GM12878 (cell line): ENCODE results near the gene DIAPH1. TPM values are rescaled to one million over a fixed set of nuclear protein-coding genes. Genes with fewer than 3 reads are reported as not detected.

ENCODE experiments used
- ATAC-seq: fragments of 200-7000 bp; cut with Tn5 transposase; 3 replicates; pipeline ENCODE4 v1.9.1; 2020; ENCODE audit warnings: mild to moderate bottlenecking, moderate library complexity
- BruUV-seq: library from RNA; stranded (reverse); fragments of 400-500 nt; replicated peaks from 2 replicates; lab custom pipeline; 2021; lab: Mats Ljungman, UMichigan
- CTCF ChIA-PET: fragments of 300-600 bp; sonication (Branson Sonifier 250); formaldehyde crosslinking; extraction: SDS; loops from one replicate; lab custom pipeline; 2021; ENCODE audit warnings: inconsistent platforms; lab: Yijun Ruan, JAX
- POLR2A ChIA-PET: fragments of 350-600 bp; formaldehyde crosslinking; extraction: SDS; loops from one replicate; lab custom pipeline; 2021; ENCODE audit warnings: inconsistent platforms; lab: Charles Lee
- RAD21 ChIA-PET: fragments of 300-600 bp; sonication (Branson Sonifier 250); formaldehyde crosslinking; loops from one replicate; lab custom pipeline; 2023; ENCODE audit warnings: antibody characterized with exemption; ENCODE audit not compliant: unreplicated experiment; lab: Charles Lee
- SMC1A ChIA-PET: fragments of 300-600 bp; sonication (Branson Sonifier 250); formaldehyde crosslinking; loops from one replicate; lab custom pipeline; 2023; ENCODE audit not compliant: unreplicated experiment, uncharacterized antibody; lab: Charles Lee
- DNase-seq: peaks from one replicate; pipeline ENCODE4 v3.0.0-alpha.2; 2011; ENCODE audit warnings: low read depth, low spot score
- FAIRE-seq: peaks from 3 replicates; lab custom pipeline; 2011; peaks lifted over from hg19 to GRCh38; lab: Jason Lieb, UNC
- H2AFZ ChIP-seq: 2 replicates; pipeline ENCODE4 v1.6.0; 2011; ENCODE audit warnings: low read depth, low read length, control low read depth; ENCODE audit not compliant: control insufficient read depth
- H3K27ac ChIP-seq: 2 replicates; pipeline ENCODE4 v1.5.1; 2011; ENCODE audit warnings: control low read depth; ENCODE audit not compliant: control insufficient read depth, insufficient read depth
- H3K27me3 ChIP-seq, 2 experiments: replicated peaks in 1 of 2; 2 replicates each; pipeline versions ENCODE4 v1.6.0 to v1.6.1; 2011; ENCODE audit warnings: low read length in 1 of 2; ENCODE audit not compliant: control insufficient read depth in 2 of 2, insufficient read depth in 2 of 2
- H3K36me3 ChIP-seq, 2 experiments: 2 replicates each; pipeline ENCODE4 v1.5.1; 2011; ENCODE audit warnings: low read length in 1 of 2; ENCODE audit not compliant: control insufficient read depth in 2 of 2, insufficient read depth in 2 of 2
- H3K4me1 ChIP-seq: 2 replicates; pipeline ENCODE4 v1.6.1; 2011; ENCODE audit warnings: mild to moderate bottlenecking, low read length, moderate library complexity, mixed read lengths; ENCODE audit not compliant: control insufficient read depth, insufficient read depth
- H3K4me2 ChIP-seq: 2 replicates; pipeline ENCODE4 v1.6.0; 2011; ENCODE audit warnings: control low read depth; ENCODE audit not compliant: control insufficient read depth, insufficient read depth
- H3K4me3 ChIP-seq: fragments of 200-600 bp; sonication (generic); 2 replicates; pipeline ENCODE4 v1.5.1; 2016
- H3K79me2 ChIP-seq: 2 replicates; pipeline ENCODE4 v1.6.0; 2011; ENCODE audit warnings: low read length; ENCODE audit not compliant: control insufficient read depth, insufficient read depth
- H3K9ac ChIP-seq: 2 replicates; pipeline ENCODE4 v1.8.0; 2011; ENCODE audit warnings: low read length, control low read depth, mixed read lengths; ENCODE audit not compliant: control insufficient read depth, insufficient read depth
- H3K9me3 ChIP-seq: replicated peaks from 3 replicates; pipeline ENCODE4 v1.5.1; 2011; ENCODE audit warnings: mild to moderate bottlenecking, low read length; ENCODE audit not compliant: control insufficient read depth, insufficient read depth
- H4K20me1 ChIP-seq: 2 replicates; pipeline ENCODE4 v1.6.0; 2011; ENCODE audit not compliant: control insufficient read depth, insufficient read depth
- BMI1 ChIP-seq: fragments of 450-650 bp; IDR thresholded peaks from 2 replicates; pipeline ENCODE4 v1.6.1; 2016; ENCODE audit warnings: mild to moderate bottlenecking, moderate library complexity, borderline replicate concordance
- E4F1 ChIP-seq: fragments of 450-650 bp; IDR thresholded peaks from 2 replicates; pipeline ENCODE4 v1.6.1; 2018; ENCODE audit warnings: borderline replicate concordance, mild to moderate bottlenecking; ENCODE audit not compliant: partially characterized antibody
- EGR1 ChIP-seq, 2 experiments: IDR thresholded peaks; 1 replicate in 1 of 2; 2 replicates in 1 of 2; pipeline ENCODE4 v1.6.1; 2011 to 2012; ENCODE audit warnings: low read depth in 2 of 2, low read length in 2 of 2, borderline replicate concordance in 1 of 2, mild to moderate bottlenecking in 1 of 2, moderate library complexity in 1 of 2
- JUNB ChIP-seq: IDR thresholded peaks from 2 replicates; pipeline ENCODE4 v1.6.1; 2016; ENCODE audit warnings: antibody characterized with exemption, mild to moderate bottlenecking
- MEF2A ChIP-seq: IDR thresholded peaks from 2 replicates; pipeline ENCODE4 v1.6.1; 2011; ENCODE audit warnings: low read depth, mild to moderate bottlenecking, low read length, moderate library complexity; ENCODE audit not compliant: insufficient read depth
- NFIC ChIP-seq: IDR thresholded peaks from 2 replicates; pipeline ENCODE4 v1.6.1; 2012; ENCODE audit warnings: low read depth, mild to moderate bottlenecking, inconsistent platforms, low read length, moderate library complexity
- RAD21 ChIP-seq: IDR thresholded peaks from 2 replicates; pipeline ENCODE4 v1.6.1; 2011; ENCODE audit warnings: mild to moderate bottlenecking, low read depth, low read length, moderate library complexity; ENCODE audit not compliant: insufficient read depth
- SPI1 ChIP-seq: IDR thresholded peaks from 2 replicates; pipeline ENCODE4 v1.6.1; 2011; ENCODE audit warnings: low read depth, mild to moderate bottlenecking, low read length, moderate library complexity, borderline replicate concordance; ENCODE audit not compliant: insufficient read depth
- WGBS: methylation state at CpG from one replicate; pipeline ENCODE4 v1.1.6; 2016; ENCODE audit warnings: low lambda C conversion rate; ENCODE audit not compliant: insufficient replicate concordance, insufficient coverage; ENCODE audit errors: missing lambda C conversion rate; 5-methylcytosine and 5-hydroxymethylcytosine counted together
- in situ Hi-C: fragments of 300-500 bp; cut with MboI; formaldehyde crosslinking; loops from 9 replicates; pipeline ENCODE4 v1.14.3; 2018; ENCODE audit warnings: mixed read lengths
- intact Hi-C: fragments of 100-400 bp; cut with micrococcal nuclease; formaldehyde crosslinking; loops from one replicate; pipeline ENCODE4 v1.14.2; 2022; ENCODE audit not compliant: unreplicated experiment
- polyA plus RNA-seq, 11 experiments: library from polyadenylated mRNA; depleted of rRNA in 4 of 11; unstranded in 6 of 11; stranded (reverse) in 5 of 11; fragments of >200 nt; fragmentation: Nextera tagmentation in 4 of 11; fragmentation: Illumina TruSeq in 1 of 11; extraction: Ambion mirVana in 4 of 11; extraction: Trizol in 1 of 11; gene quantifications; 1 replicate in 1 of 11; 2 replicates in 10 of 11; pipeline versions ENCODE4 v1.2.1 to v1.2.3, GENCODE V29; 2011 to 2016; ENCODE audit warnings: inconsistent platforms in 2 of 11, missing spikeins in 2 of 11, low read depth in 1 of 11
- total RNA-seq, 4 experiments: library from RNA; depleted of rRNA in 3 of 4; stranded (reverse); fragments of >200 nt in 3 of 4; fragmentation: Illumina TruSeq in 1 of 4; extraction: Trizol in 1 of 4; gene quantifications; 2 replicates each; pipeline versions ENCODE4 v1.2.1 to v1.2.3, GENCODE V29; 2013 to 2021

DIAPH1 gene
- total and polyA plus RNA-seq, 10 of the 15 experiments (the other 5 are each of a cell fraction or from before 2014, with no cell fraction given): 37.8 to 168 (median 59.0) TPM

- no peak overlapping the region for H3K4me3 ChIP-seq
- intact Hi-C loops: no loop called here
- CTCF ChIA-PET: interaction anchor here (1.0 to 2.0 kb wide), 3 partner anchors 18 to 34 kb away, joined by 3 to 8 read pairs (median 7); partner anchors contain the start of gene DIAPH1
- no peak for DNase-seq
- BruUV-seq: no TSS peak
- RAD21 ChIA-PET: no interaction called here
- in situ Hi-C loops: no loop called here
- TF ChIP-seq NFIC (peak; percentile 42; the same call in 1 of the 2 replicates), E4F1 (no peak), JUNB (0 out of 2 replicates have a peak, but pooled peaks have one; percentile 35), EGR1 (IDR thresholded peaks at IDR 0.05; ENCODE audit: borderline replicate concordance in 1 of 2, low read depth in 2 of 2, low read length in 2 of 2) (no peak), SPI1 (peak; percentile 51; the same call in 1 of the 2 replicates), MEF2A (peak; percentile 62; the same call in 1 of the 2 replicates), RAD21 (no peak), BMI1 (no peak)
- no peak overlapping the region for H3K4me2 ChIP-seq
- POLR2A ChIA-PET: no interaction called here
- SMC1A ChIA-PET: no interaction called here
- no peak overlapping the region for H2AFZ ChIP-seq
- no peak overlapping the region for H3K9ac ChIP-seq
- WGBS: 89% methylated on average over 6 of the region's 6 CpGs
- H3K4me1 ChIP-seq: peaks cover 15% of the 10 kb centered on the region
- H4K20me1 ChIP-seq: no peaks in the 10 kb centered on the region
- FAIRE-seq: no peak
- H3K79me2 ChIP-seq: peaks cover 15% of the 10 kb centered on the region
- H3K27me3 ChIP-seq: no peaks in the 10 kb centered on the region
- no peak overlapping the region for H3K27ac ChIP-seq
- H3K36me3 ChIP-seq: peaks cover 4 to 46% of the 10 kb centered on the region in 2 experiments
- H3K9me3 ChIP-seq: no peaks in the 10 kb centered on the region
- no peak for ATAC-seq
Observed at GRCh38 chr5:141585594-141585993, 33.2 kb downstream of the DIAPH1 start.
